ENCODE results near the gene SAMD5. TPM values are rescaled to one million over a fixed set of nuclear protein-coding genes. Genes with fewer than 3 reads are reported as not detected.

The SAMD5 gene
- total RNA-seq: 4.5 TPM

- DNase-seq (ENCODE audit: low spot score) (peak; percentile 64), ATAC-seq (peak; percentile 61)
- intact Hi-C loops (cut with DNase I): loop anchor here (5.0 kb wide), 1 partner anchor 659 kb away; no protein-coding TSS in a partner anchor
Observed at GRCh38 chr6:147508042-147508865, at the start of gene SAMD5. Gene SAMD5 (plus strand): TSS chr6:147508690. CDS start chr6:147508929, 239 bp downstream.

- intact Hi-C loops (cut with DNase I): no loop called here
- no peak for ATAC-seq
- no peak for DNase-seq (ENCODE audit: low spot score)
Observed at GRCh38 chr6:147459780-147460179, 48.7 kb upstream of the SAMD5 start.

- DNase-seq (ENCODE audit: low spot score) (no peak), ATAC-seq (no peak)
- intact Hi-C loops (cut with DNase I): no loop called here
Observed at GRCh38 chr6:147463651-147464050, 44.8 kb upstream of the SAMD5 start.

- no peak for DNase-seq (ENCODE audit: low spot score)
- intact Hi-C loops (cut with DNase I): no loop called here
- no peak for ATAC-seq
Observed at GRCh38 chr6:147467428-147467827, 41.1 kb upstream of the SAMD5 start.

GRCh38 chr6:147467886-147468285 is 40.6 kb upstream of the SAMD5 start:
- ATAC-seq (no peak), DNase-seq (ENCODE audit: low spot score) (no peak)
- intact Hi-C loops (cut with DNase I): no loop called here

- ATAC-seq (no peak), DNase-seq (ENCODE audit: low spot score) (no peak)
- intact Hi-C loops (cut with DNase I): no loop called here
Observed at GRCh38 chr6:147468634-147469033, 39.9 kb upstream of the SAMD5 start.

GRCh38 chr6:147479857-147480256 is 28.6 kb upstream of the SAMD5 start:
- DNase-seq (ENCODE audit: low spot score) (no peak), ATAC-seq (no peak)
- intact Hi-C loops (cut with DNase I): no loop called here

- ATAC-seq: no peak
- intact Hi-C loops (cut with DNase I): no loop called here
- DNase-seq (ENCODE audit: low spot score): no peak
Observed at GRCh38 chr6:147486683-147487082, 21.8 kb upstream of the SAMD5 start.

- no peak for DNase-seq (ENCODE audit: low spot score)
- ATAC-seq: no peak
- intact Hi-C loops (cut with DNase I): no loop called here
Observed at GRCh38 chr6:147497472-147497871, 11.0 kb upstream of the SAMD5 start.

GRCh38 chr6:147503587-147503986 is 4.9 kb upstream of the SAMD5 start:
- ATAC-seq: no peak
- intact Hi-C loops (cut with DNase I): no loop called here
- DNase-seq (ENCODE audit: low spot score): no peak

GRCh38 chr6:147504848-147505247 is 3.6 kb upstream of the SAMD5 start:
- DNase-seq (ENCODE audit: low spot score) (no peak), ATAC-seq (no peak)
- intact Hi-C loops (cut with DNase I): loop anchor here (5.0 kb wide), 1 partner anchor 662 kb away; no protein-coding TSS in a partner anchor

- ATAC-seq (peak; percentile 86), DNase-seq (ENCODE audit: low spot score) (peak; percentile 88)
- intact Hi-C loops (cut with DNase I): loop anchor here (5.0 kb wide), 1 partner anchor 661 kb away; no protein-coding TSS in a partner anchor
Observed at GRCh38 chr6:147506704-147507114, 1.8 kb upstream of the SAMD5 start.

- peak; percentile 56 for ATAC-seq
- peak; percentile 58 for DNase-seq (ENCODE audit: low spot score)
- intact Hi-C loops (cut with DNase I): loop anchor here (5.0 kb wide), 1 partner anchor 660 kb away; no protein-coding TSS in a partner anchor
Observed at GRCh38 chr6:147507162-147508041, 1.1 kb upstream of the SAMD5 start.

GRCh38 chr6:147508866-147509608 is 547 bp downstream of the SAMD5 start:
- intact Hi-C loops (cut with DNase I): loop anchor here (5.0 kb wide), 1 partner anchor 658 kb away; no protein-coding TSS in a partner anchor
- DNase-seq (ENCODE audit: low spot score): peak; percentile 57
- ATAC-seq: no peak

- ATAC-seq (no peak), DNase-seq (ENCODE audit: low spot score) (no peak)
- intact Hi-C loops (cut with DNase I): loop anchor here (5.0 kb wide), 1 partner anchor 657 kb away; no protein-coding TSS in a partner anchor
Observed at GRCh38 chr6:147509891-147510290, 1.4 kb downstream of the SAMD5 start.

- intact Hi-C loops (cut with DNase I): no loop called here
- DNase-seq (ENCODE audit: low spot score) (no peak), ATAC-seq (no peak)
Observed at GRCh38 chr6:147510929-147511590, 2.6 kb downstream of the SAMD5 start.

- intact Hi-C loops (cut with DNase I): no loop called here
- ATAC-seq: no peak
- no peak for DNase-seq (ENCODE audit: low spot score)
Observed at GRCh38 chr6:147514831-147515230, 6.3 kb downstream of the SAMD5 start.

GRCh38 chr6:147515327-147515726 is 6.8 kb downstream of the SAMD5 start:
- intact Hi-C loops (cut with DNase I): no loop called here
- no peak for DNase-seq (ENCODE audit: low spot score)
- ATAC-seq: no peak
